OCI-LY1 (cell line): ENCODE measurements around the gene EPB41L2.

Experiments used
- CTCF ChIP-seq: fragments of 200-600 bp; sonication (generic), shearing (Covaris generic); IDR thresholded peaks from 2 replicates; pipeline ENCODE4 v1.5.1; 2017; ENCODE audit warnings: mild to moderate bottlenecking, antibody characterized with exemption, low read length, moderate library complexity, mixed read lengths
- EZH2 ChIP-seq: fragments of 200-600 bp; sonication (generic), shearing (Covaris generic); IDR thresholded peaks from 2 replicates; pipeline ENCODE4 v1.8.0; 2017; ENCODE audit warnings: borderline replicate concordance, mixed run types, mild to moderate bottlenecking, antibody characterized with exemption, low read length, moderate library complexity, mixed read lengths

- no peak for TF ChIP-seq CTCF
- no peak for TF ChIP-seq EZH2
Observed at GRCh38 chr6:130815200-130816071, 247.6 kb downstream of the EPB41L2 start.
